ENCODE data around the gene PALM. TPM values are rescaled to one million over a fixed set of nuclear protein-coding genes. Genes with fewer than 3 reads are reported as not detected.
A peak's percentile ranks its signal among the peaks of the same experiment; 100 is the strongest.

Gene PALM
- total RNA-seq, 2 donors from 2014 or later = 32.9 to 40.8 TPM

DNA sequence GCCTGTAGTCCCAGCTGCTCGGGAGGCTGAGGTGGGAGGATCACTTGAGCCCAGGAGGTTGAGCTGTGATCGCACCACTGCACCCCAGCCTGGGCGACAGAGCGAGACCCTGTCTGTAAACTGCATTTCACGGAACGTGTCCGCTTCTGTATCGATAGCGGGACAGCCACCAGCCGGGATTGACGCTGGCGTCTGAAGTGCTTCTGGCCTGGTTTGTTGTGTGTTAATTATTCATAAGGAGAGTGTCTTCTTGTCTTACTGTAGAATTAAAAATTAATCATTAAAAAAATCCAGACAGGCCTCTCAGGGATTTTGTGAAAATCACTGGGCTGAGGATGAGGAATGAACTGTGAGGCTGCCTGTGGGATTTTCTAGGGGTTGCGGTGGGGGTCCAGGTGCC lies 26.0 kb downstream of the PALM start:
- Mint-ChIP-seq H3K4me1 (no peaks in the 10 kb centered on the region), H3K4me3 (no peak overlapping the region), H3K9me3 (no peaks in the 10 kb centered on the region), H3K27me3 (ENCODE audit: insufficient read depth) (no peaks in the 10 kb centered on the region), H3K36me3 (ENCODE audit: low read depth) (peaks cover 12% of the 10 kb centered on the region), H3K27ac (no peak overlapping the region)
- no peak overlapping the region for H3K4me3 ChIP-seq (ENCODE audit: low read length)
- no peaks in the 10 kb centered on the region for H3K4me1 ChIP-seq (ENCODE audit: control insufficient read depth, insufficient read depth, low read length)
- DNase-seq = no peak
- no peak overlapping the region for H3K9ac ChIP-seq (ENCODE audit: extremely low read depth, low read length, poor library complexity, severe bottlenecking)
- no peaks in the 10 kb centered on the region for H3K27me3 ChIP-seq (ENCODE audit: control insufficient read depth, insufficient read depth, low read length, poor library complexity, severe bottlenecking)
- WGBS, 2 experiments (ENCODE audit: insufficient coverage in 1 of 2, insufficient read length in 1 of 2) = 85 to 95% methylated on average over 2 to 13 of the region's 13 CpGs
- no peak overlapping the region for H3K27ac ChIP-seq (ENCODE audit: low read depth, low read length)
- peaks cover 5% of the 10 kb centered on the region for H3K36me3 ChIP-seq (ENCODE audit: control insufficient read depth, insufficient read depth, low read length)
- TF ChIP-seq, protein P1, sequence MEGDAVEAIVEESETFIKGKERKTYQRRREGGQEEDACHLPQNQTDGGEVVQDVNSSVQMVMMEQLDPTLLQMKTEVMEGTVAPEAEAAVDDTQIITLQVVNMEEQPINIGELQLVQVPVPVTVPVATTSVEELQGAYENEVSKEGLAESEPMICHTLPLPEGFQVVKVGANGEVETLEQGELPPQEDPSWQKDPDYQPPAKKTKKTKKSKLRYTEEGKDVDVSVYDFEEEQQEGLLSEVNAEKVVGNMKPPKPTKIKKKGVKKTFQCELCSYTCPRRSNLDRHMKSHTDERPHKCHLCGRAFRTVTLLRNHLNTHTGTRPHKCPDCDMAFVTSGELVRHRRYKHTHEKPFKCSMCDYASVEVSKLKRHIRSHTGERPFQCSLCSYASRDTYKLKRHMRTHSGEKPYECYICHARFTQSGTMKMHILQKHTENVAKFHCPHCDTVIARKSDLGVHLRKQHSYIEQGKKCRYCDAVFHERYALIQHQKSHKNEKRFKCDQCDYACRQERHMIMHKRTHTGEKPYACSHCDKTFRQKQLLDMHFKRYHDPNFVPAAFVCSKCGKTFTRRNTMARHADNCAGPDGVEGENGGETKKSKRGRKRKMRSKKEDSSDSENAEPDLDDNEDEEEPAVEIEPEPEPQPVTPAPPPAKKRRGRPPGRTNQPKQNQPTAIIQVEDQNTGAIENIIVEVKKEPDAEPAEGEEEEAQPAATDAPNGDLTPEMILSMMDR (conservative IDR thresholded peaks at IDR 0.05) = no peak
- no peaks in the 10 kb centered on the region for H3K9me3 ChIP-seq (ENCODE audit: control insufficient read depth, low read length)

DNA sequence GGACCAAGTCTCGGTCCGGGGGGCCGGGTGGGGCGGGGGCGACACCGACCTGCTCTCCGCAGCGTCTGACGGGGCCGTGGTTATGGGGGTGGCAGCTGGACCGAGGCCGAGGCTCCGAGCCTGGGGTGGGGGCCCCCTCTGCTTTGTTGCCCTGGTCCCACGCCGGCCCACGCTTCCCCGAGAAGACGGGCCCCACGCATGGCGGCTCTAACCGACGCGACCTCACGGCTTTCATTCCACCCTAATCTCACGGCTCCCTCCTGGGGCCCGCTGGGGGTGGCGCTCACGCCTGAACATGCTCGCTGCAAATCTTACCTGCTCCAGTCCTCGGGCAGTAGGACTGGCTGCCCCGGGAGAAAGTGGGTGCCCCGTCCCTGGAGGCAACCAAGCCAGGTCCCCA lies 27.4 kb downstream of the PALM start:
- H3K36me3 Mint-ChIP-seq (ENCODE audit: low read depth) = peaks cover 8% of the 10 kb centered on the region
- no peaks in the 10 kb centered on the region for H3K4me1 Mint-ChIP-seq
- Histone ChIP-seq H3K27me3 (ENCODE audit: control insufficient read depth, insufficient read depth, low read length, poor library complexity, severe bottlenecking) (no peaks in the 10 kb centered on the region), H3K4me3 (ENCODE audit: low read length) (no peak overlapping the region), H3K36me3 (ENCODE audit: control insufficient read depth, insufficient read depth, low read length) (peaks cover 5% of the 10 kb centered on the region), H3K27ac (ENCODE audit: low read depth, low read length) (no peak overlapping the region), H3K9ac (ENCODE audit: extremely low read depth, low read length, poor library complexity, severe bottlenecking) (no peak overlapping the region), H3K9me3 (ENCODE audit: control insufficient read depth, low read length) (no peaks in the 10 kb centered on the region), H3K4me1 (ENCODE audit: control insufficient read depth, insufficient read depth, low read length) (no peaks in the 10 kb centered on the region)
- H3K9me3 Mint-ChIP-seq = no peaks in the 10 kb centered on the region
- no peak for DNase-seq
- 91% methylated on average over 25 to 32 of the region's 32 CpGs for WGBS, 2 experiments (ENCODE audit: insufficient coverage in 1 of 2, insufficient read length in 1 of 2)
- H3K27me3 Mint-ChIP-seq (ENCODE audit: insufficient read depth) = no peaks in the 10 kb centered on the region
- H3K4me3 Mint-ChIP-seq = no peak overlapping the region
- no peak overlapping the region for H3K27ac Mint-ChIP-seq
- TF ChIP-seq, protein P1 (conservative IDR thresholded peaks at IDR 0.05) = no peak

- H3K9me3 ChIP-seq (ENCODE audit: control insufficient read depth, low read length) = no peaks in the 10 kb centered on the region
- H3K36me3 ChIP-seq (ENCODE audit: control insufficient read depth, insufficient read depth, low read length) = no peaks in the 10 kb centered on the region
- TF ChIP-seq, protein P1 (conservative IDR thresholded peaks at IDR 0.05) = peak; percentile 73
- WGBS, 2 experiments (ENCODE audit: insufficient coverage in 1 of 2, insufficient read length in 1 of 2) = 59 to 66% methylated on average over 7 to 22 of the region's 22 CpGs
- no peak overlapping the region for H3K4me3 ChIP-seq (ENCODE audit: low read length)
- H3K4me1 ChIP-seq (ENCODE audit: control insufficient read depth, insufficient read depth, low read length) = no peaks in the 10 kb centered on the region
- H3K9ac ChIP-seq (ENCODE audit: extremely low read depth, low read length, poor library complexity, severe bottlenecking) = no peak overlapping the region
- Mint-ChIP-seq H3K9me3 (peaks cover 3% of the 10 kb centered on the region), H3K4me3 (no peak overlapping the region), H3K27me3 (ENCODE audit: insufficient read depth) (no peaks in the 10 kb centered on the region), H3K27ac (no peak overlapping the region), H3K36me3 (ENCODE audit: low read depth) (peaks cover 4% of the 10 kb centered on the region), H3K4me1 (no peaks in the 10 kb centered on the region)
- H3K27me3 ChIP-seq (ENCODE audit: control insufficient read depth, insufficient read depth, low read length, poor library complexity, severe bottlenecking) = no peaks in the 10 kb centered on the region
- DNase-seq = peak; percentile 94
- H3K27ac ChIP-seq (ENCODE audit: low read depth, low read length) = no peak overlapping the region
Observed at GRCh38 chr19:737591-738093, 28.9 kb downstream of the PALM start.

Data from endodermal cell (in vitro differentiated cells).